Testis (tissue), 2 donors: Measurements from ENCODE around the gene SPATC1L.

Experiments
- POLR2A ChIP-seq: fragments of 450-650 bp; IDR thresholded peaks from one replicate; pipeline ENCODE4 v1.6.1; 2017; ENCODE audit warnings: antibody characterized with exemption, mild to moderate bottlenecking, moderate library complexity
- TF ChIP-seq, protein P1 (sequence below), 3 experiments: fragments of 450-650 bp in 2 of 3; fragments of 200-600 bp in 1 of 3; sonication (generic) in 1 of 3; IDR thresholded peaks; one replicate each; pipeline ENCODE4 v1.5.1; 2016 to 2019; ENCODE audit warnings: antibody characterized with exemption in 3 of 3, mild to moderate bottlenecking in 2 of 3, moderate library complexity in 1 of 3

GRCh38 chr21:46220847-46221246, 36.6 kb upstream of the SPATC1L start:
- TF ChIP-seq, protein P1, sequence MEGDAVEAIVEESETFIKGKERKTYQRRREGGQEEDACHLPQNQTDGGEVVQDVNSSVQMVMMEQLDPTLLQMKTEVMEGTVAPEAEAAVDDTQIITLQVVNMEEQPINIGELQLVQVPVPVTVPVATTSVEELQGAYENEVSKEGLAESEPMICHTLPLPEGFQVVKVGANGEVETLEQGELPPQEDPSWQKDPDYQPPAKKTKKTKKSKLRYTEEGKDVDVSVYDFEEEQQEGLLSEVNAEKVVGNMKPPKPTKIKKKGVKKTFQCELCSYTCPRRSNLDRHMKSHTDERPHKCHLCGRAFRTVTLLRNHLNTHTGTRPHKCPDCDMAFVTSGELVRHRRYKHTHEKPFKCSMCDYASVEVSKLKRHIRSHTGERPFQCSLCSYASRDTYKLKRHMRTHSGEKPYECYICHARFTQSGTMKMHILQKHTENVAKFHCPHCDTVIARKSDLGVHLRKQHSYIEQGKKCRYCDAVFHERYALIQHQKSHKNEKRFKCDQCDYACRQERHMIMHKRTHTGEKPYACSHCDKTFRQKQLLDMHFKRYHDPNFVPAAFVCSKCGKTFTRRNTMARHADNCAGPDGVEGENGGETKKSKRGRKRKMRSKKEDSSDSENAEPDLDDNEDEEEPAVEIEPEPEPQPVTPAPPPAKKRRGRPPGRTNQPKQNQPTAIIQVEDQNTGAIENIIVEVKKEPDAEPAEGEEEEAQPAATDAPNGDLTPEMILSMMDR (IDR thresholded peaks at IDR 0.05) = no peak
- TF ChIP-seq POLR2A = no peak
